ENCODE data around the gene NUDT15.

NUDT15 gene

GRCh38 chr13:48096670-48097069, 59.1 kb downstream of the NUDT15 start:
- in situ Hi-C loops (cut with HindIII; ENCODE audit: low sequenced_read_pairs): no loop called here
